H1 (cell line): Measurements from ENCODE around the gene LDLRAP1. TPM values are rescaled to one million over a fixed set of nuclear protein-coding genes. Genes with fewer than 3 reads are reported as not detected.
A peak's percentile ranks its signal among the peaks of the same experiment; 100 is the strongest.

Source experiments
- CTCF ChIA-PET: fragments of 300-600 bp; sonication (Branson Sonifier 250); formaldehyde crosslinking; loops from one replicate; lab custom pipeline; 2021; ENCODE audit not compliant: partially characterized antibody; lab: Charles Lee
- POLR2A ChIA-PET: fragments of 300-600 bp; sonication (Branson Sonifier 250); formaldehyde crosslinking; loops from one replicate; lab custom pipeline; 2021; ENCODE audit warnings: inconsistent platforms; ENCODE audit not compliant: partially characterized antibody; lab: Charles Lee
- DNase-seq, 2 experiments: peaks; one replicate each; pipeline versions ENCODE4 v3.0.0 to v3.0.0-alpha.2; 2010 to 2022; ENCODE audit warnings: low spot score in 2 of 2, low read depth in 1 of 2, mixed read lengths in 1 of 2
- FAIRE-seq: peaks from 2 replicates; lab custom pipeline; 2011; peaks lifted over from hg19 to GRCh38; lab: Jason Lieb, UNC
- H2AFZ ChIP-seq: 2 replicates; pipeline ENCODE4 v1.8.1; 2012; ENCODE audit warnings: low read length, inconsistent platforms
- H2AK5ac ChIP-seq: 2 replicates; pipeline ENCODE4 v1.6.1; 2013; ENCODE audit warnings: low read depth, low read length
- H2BK120ac ChIP-seq: replicated peaks from 2 replicates; pipeline ENCODE3; 2013; ENCODE audit warnings: low read depth, low read length, inconsistent platforms
- H2BK12ac ChIP-seq: 2 replicates; pipeline ENCODE4 v1.6.1; 2013; ENCODE audit warnings: low read depth, low read length
- H2BK15ac ChIP-seq: 2 replicates; pipeline ENCODE4 v1.6.1; 2013; ENCODE audit warnings: low read length
- H2BK20ac ChIP-seq: 2 replicates; pipeline ENCODE4 v1.6.1; 2013; ENCODE audit warnings: low read length
- H2BK5ac ChIP-seq: 2 replicates; pipeline ENCODE4 v1.6.1; 2013; ENCODE audit warnings: low read depth, low read length
- H3K14ac ChIP-seq: 2 replicates; pipeline ENCODE4 v1.6.1; 2013; ENCODE audit warnings: inconsistent platforms; ENCODE audit not compliant: insufficient read length
- H3K18ac ChIP-seq: 2 replicates; pipeline ENCODE4 v1.6.1; 2013; ENCODE audit warnings: low read length; ENCODE audit errors: extremely low read depth
- H3K23ac ChIP-seq: 2 replicates; pipeline ENCODE4 v1.6.1; 2013; ENCODE audit warnings: inconsistent platforms; ENCODE audit not compliant: insufficient read length
- H3K23me2 ChIP-seq: 2 replicates; pipeline ENCODE4 v1.6.1; 2013; ENCODE audit warnings: low read depth, low read length
- H3K27ac ChIP-seq: 2 replicates; pipeline ENCODE4 v1.6.1; 2011; ENCODE audit warnings: low read depth, low read length, inconsistent platforms
- H3K27me3 ChIP-seq, 4 experiments: replicated peaks in 1 of 4; 1 replicate in 1 of 4; 2 replicates in 3 of 4; pipeline versions ENCODE4 v1.6.1 to v1.8.1; 2011 to 2013; ENCODE audit warnings: low read length in 3 of 4, mild to moderate bottlenecking in 3 of 4, inconsistent platforms in 2 of 4, mixed read lengths in 2 of 4, moderate library complexity in 1 of 4; ENCODE audit not compliant: control insufficient read depth in 3 of 4, insufficient read depth in 3 of 4; ENCODE audit errors: extremely low read depth in 1 of 4
- H3K36me3 ChIP-seq, 4 experiments: 2 replicates each; pipeline versions ENCODE4 v1.6.1 to v1.8.1; 2011 to 2013; ENCODE audit warnings: mild to moderate bottlenecking in 4 of 4, low read length in 3 of 4, moderate library complexity in 2 of 4, control low read depth in 1 of 4, inconsistent platforms in 1 of 4; ENCODE audit not compliant: insufficient read depth in 4 of 4, control insufficient read depth in 2 of 4
- H3K4ac ChIP-seq: replicated peaks from 2 replicates; pipeline ENCODE3; 2013; ENCODE audit warnings: low read length, low read depth, mixed read lengths, inconsistent platforms; ENCODE audit not compliant: insufficient read length
- H3K4me1 ChIP-seq, 4 experiments: replicated peaks in 1 of 4; 1 replicate in 1 of 4; 2 replicates in 3 of 4; pipeline versions ENCODE4 v1.6.1 to v1.8.1; 2011 to 2013; ENCODE audit warnings: low read length in 3 of 4, inconsistent platforms in 2 of 4, mixed read lengths in 1 of 4; ENCODE audit not compliant: insufficient read depth in 4 of 4, control insufficient read depth in 3 of 4
- H3K4me2 ChIP-seq, 2 experiments: 2 replicates each; pipeline versions ENCODE4 v1.6.1 to v1.8.1; 2011 to 2013; ENCODE audit warnings: low read depth in 2 of 2, low read length in 2 of 2, control low read depth in 1 of 2, inconsistent platforms in 1 of 2, mild to moderate bottlenecking in 1 of 2; ENCODE audit not compliant: insufficient read depth in 1 of 2
- H3K4me3 ChIP-seq, 4 experiments: fragments of 200-600, 300-600 bp in 1 of 4; sonication (generic), shearing (Covaris generic), sonication (Bioruptor Twin) in 1 of 4; 2 replicates each; pipeline versions ENCODE4 v1.5.1 to v1.8.1; 2011 to 2016; ENCODE audit warnings: low read length in 4 of 4, low read depth in 3 of 4, control low read depth in 2 of 4, inconsistent platforms in 2 of 4, mild to moderate bottlenecking in 2 of 4, mixed read lengths in 1 of 4, moderate library complexity in 1 of 4; ENCODE audit not compliant: insufficient read depth in 2 of 4; ENCODE audit errors: extremely low read depth in 1 of 4
- H3K56ac ChIP-seq: replicated peaks from 2 replicates; pipeline ENCODE3; 2013; ENCODE audit warnings: low read depth, mild to moderate bottlenecking, mixed read lengths, low read length, inconsistent platforms; ENCODE audit not compliant: insufficient read length
- H3K79me1 ChIP-seq: 2 replicates; pipeline ENCODE4 v1.6.1; 2013; ENCODE audit warnings: low read depth, low read length, control low read depth
- H3K79me2 ChIP-seq, 2 experiments: 2 replicates each; pipeline versions ENCODE4 v1.6.1 to v1.8.1; 2012 to 2013; ENCODE audit warnings: low read length in 2 of 2, mild to moderate bottlenecking in 2 of 2, inconsistent platforms in 1 of 2; ENCODE audit not compliant: insufficient read depth in 2 of 2, control insufficient read depth in 1 of 2
- H3K9ac ChIP-seq, 4 experiments: replicated peaks in 1 of 4; 1 replicate in 1 of 4; 2 replicates in 3 of 4; pipeline versions ENCODE4 v1.6.1 to v1.8.1; 2011 to 2013; ENCODE audit warnings: low read depth in 3 of 4, low read length in 3 of 4, control low read depth in 2 of 4, mild to moderate bottlenecking in 2 of 4, moderate library complexity in 2 of 4, inconsistent platforms in 1 of 4; ENCODE audit errors: extremely low read depth in 1 of 4
- H3K9me3 ChIP-seq, 2 experiments: 2 replicates each; pipeline versions ENCODE4 v1.6.1 to v1.8.1; 2012 to 2013; ENCODE audit warnings: mild to moderate bottlenecking in 2 of 2, moderate library complexity in 2 of 2, control low read depth in 1 of 2, inconsistent platforms in 1 of 2, low read depth in 1 of 2, low read length in 1 of 2, mixed read lengths in 1 of 2; ENCODE audit not compliant: insufficient read depth in 2 of 2
- H4K20me1 ChIP-seq, 2 experiments: replicated peaks in 1 of 2; 2 replicates each; pipeline versions ENCODE3 to v1.8.1; 2011 to 2013; ENCODE audit warnings: inconsistent platforms in 2 of 2, low read length in 2 of 2, mild to moderate bottlenecking in 1 of 2; ENCODE audit not compliant: insufficient read depth in 2 of 2, control insufficient read depth in 1 of 2
- H4K5ac ChIP-seq: 2 replicates; pipeline ENCODE4 v1.6.1; 2013; ENCODE audit warnings: low read length, low read depth, mixed read lengths, inconsistent platforms; ENCODE audit not compliant: insufficient read length
- H4K8ac ChIP-seq: 2 replicates; pipeline ENCODE4 v1.8.0; 2013; ENCODE audit warnings: mild to moderate bottlenecking, moderate library complexity, low read length, inconsistent platforms; ENCODE audit not compliant: insufficient read depth; ENCODE audit errors: extremely low read depth
- H4K91ac ChIP-seq: replicated peaks from 2 replicates; pipeline ENCODE3; 2013; ENCODE audit warnings: low read length, mixed read lengths, inconsistent platforms; ENCODE audit not compliant: insufficient read length
- ATF3 ChIP-seq: IDR thresholded peaks from 2 replicates; pipeline ENCODE4 v1.6.1; 2011; ENCODE audit warnings: low read depth, mild to moderate bottlenecking, low read length; ENCODE audit not compliant: insufficient read depth
- E2F6 ChIP-seq: IDR thresholded peaks from 2 replicates; pipeline ENCODE4 v1.6.1; 2012; ENCODE audit warnings: inconsistent platforms
- KDM1A ChIP-seq: fragments of 200-600, 300-600 bp; sonication (generic); IDR thresholded peaks from 2 replicates; pipeline ENCODE4 v1.7.1; 2016; ENCODE audit warnings: mild to moderate bottlenecking, low read length, borderline replicate concordance
- POLR2A ChIP-seq, 2 experiments: IDR thresholded peaks; 1 replicate in 1 of 2; 2 replicates in 1 of 2; pipeline ENCODE4 v1.6.1; 2011; ENCODE audit warnings: low read depth in 2 of 2, low read length in 2 of 2, mild to moderate bottlenecking in 2 of 2; ENCODE audit errors: control extremely low read depth in 1 of 2
- RAD21 ChIP-seq, 2 experiments: IDR thresholded peaks in 1 of 2; conservative IDR thresholded peaks in 1 of 2; 2 replicates each; pipeline ENCODE4 v1.6.1; 2011; ENCODE audit warnings: low read depth in 2 of 2, low read length in 2 of 2, improper control_type of control experiment in 1 of 2, inconsistent platforms in 1 of 2, mild to moderate bottlenecking in 1 of 2, moderate library complexity in 1 of 2
- RBBP5 ChIP-seq: IDR thresholded peaks from 2 replicates; pipeline ENCODE4 v1.7.1; 2012; ENCODE audit warnings: low read depth, mild to moderate bottlenecking, inconsistent platforms, low read length, moderate library complexity, borderline replicate concordance
- WGBS, 2 experiments: shearing (Covaris generic) in 1 of 2; methylation state at CpG; one replicate each; pipeline versions ENCODE4 v1.1.6 to v1.1.7; 2013 to 2015; ENCODE audit warnings: low lambda C conversion rate in 2 of 2, mixed read lengths in 2 of 2, inconsistent platforms in 1 of 2, low coverage in 1 of 2, missing lambda C conversion rate in 1 of 2; ENCODE audit not compliant: insufficient replicate concordance in 2 of 2, insufficient coverage in 1 of 2, insufficient read length in 1 of 2; ENCODE audit errors: extremely low coverage in 1 of 2, missing lambda C conversion rate in 1 of 2; 5-methylcytosine and 5-hydroxymethylcytosine counted together
- polyA plus RNA-seq, 7 experiments: library from polyadenylated mRNA; depleted of rRNA in 3 of 7; stranded (reverse) in 5 of 7; unstranded in 2 of 7; fragments of >200 nt in 5 of 7; fragments of 200-250 nt in 2 of 7; gene quantifications; 1 replicate in 5 of 7; 2 replicates in 1 of 7; 4 replicates in 1 of 7; pipeline versions ENCODE4 v1.2.1 to v1.2.3, GENCODE V29; 2011 to 2013; ENCODE audit warnings: missing spikeins in 2 of 7, mixed read lengths in 2 of 7
- total RNA-seq: library from RNA; stranded (reverse); fragmentation: NEBNext Ultra II Directional; extraction: Animal tissue kit (Norgen Biotek cat#: 25700); gene quantifications from 2 replicates; pipeline ENCODE4 v1.2.1, GENCODE V29; 2021
- TF ChIP-seq, protein P1 (sequence below), 3 experiments: IDR thresholded peaks; 1 replicate in 2 of 3; 2 replicates in 1 of 3; pipeline versions ENCODE4 v1.5.1 to v1.6.1; 2011; ENCODE audit warnings: low read length in 3 of 3, mild to moderate bottlenecking in 3 of 3, inconsistent platforms in 2 of 3, low read depth in 1 of 3, moderate library complexity in 1 of 3; ENCODE audit not compliant: insufficient read depth in 1 of 3; ENCODE audit errors: control extremely low read depth in 1 of 3

The LDLRAP1 gene
- total and polyA plus RNA-seq, 2 of the 8 experiments (the other 6 are each of a cell fraction or from before 2014, with no cell fraction given), result 12.8 to 13.2 TPM

- no peaks in the 10 kb centered on the region for H3K23me2 ChIP-seq
- no peak overlapping the region for H2BK20ac ChIP-seq
- H2AFZ ChIP-seq, result no peak overlapping the region
- no peaks in the 10 kb centered on the region for H3K79me1 ChIP-seq
- H4K8ac ChIP-seq, result 0 out of 2 replicates have a peak overlapping the region, but pooled peaks have one; percentile 7
- no peak overlapping the region for H3K14ac ChIP-seq
- no peaks in the 10 kb centered on the region for H3K27me3 ChIP-seq
- H3K9ac ChIP-seq, result no peak overlapping the region
- no peak overlapping the region for H3K4me2 ChIP-seq
- CTCF ChIA-PET, result interaction anchor here (0.5 to 4.8 kb wide), 18 partner anchors 9 to 571 kb away, joined by 3 to 38 read pairs (median 5); no protein-coding TSS in a partner anchor
- 0 out of 2 replicates have a peak overlapping the region, but pooled peaks have one; percentile 50 for H2BK12ac ChIP-seq
- no peak overlapping the region for H2BK120ac ChIP-seq
- H4K91ac ChIP-seq, result no peak overlapping the region
- no peak overlapping the region for H4K5ac ChIP-seq
- H3K4ac ChIP-seq, result no peak overlapping the region
- peaks cover 0 to 26% (median 13%) of the 10 kb centered on the region in 4 experiments; a peak in 6 of 7 replicates for H3K4me1 ChIP-seq
- WGBS, 2 experiments, result 82% methylated on average over 21 of the region's 21 CpGs; no CpG with 5 or more reads in 1 of the 2 experiments
- POLR2A ChIA-PET, result interaction anchor here (1.1 kb wide), 1 partner anchor 15 kb away, joined by 3 read pairs; no protein-coding TSS in a partner anchor
- no peaks in the 10 kb centered on the region for H4K20me1 ChIP-seq
- 0 out of 2 replicates have a peak overlapping the region, but pooled peaks have one; percentile 72 for H2BK15ac ChIP-seq
- peak overlapping the region; percentile 95; the same call in 1 of the 2 replicates for H2AK5ac ChIP-seq
- no peak overlapping the region for H3K56ac ChIP-seq
- no peak overlapping the region for H3K23ac ChIP-seq
- no peak overlapping the region; the same call in 1 of the 2 replicates for H3K18ac ChIP-seq
- no peak overlapping the region for H3K4me3 ChIP-seq
- no peak overlapping the region; the same call in 1 of the 2 replicates for H2BK5ac ChIP-seq
- no peaks in the 10 kb centered on the region for H3K9me3 ChIP-seq
- H3K27ac ChIP-seq, result no peak overlapping the region
- no peaks in the 10 kb centered on the region for H3K79me2 ChIP-seq
- H3K36me3 ChIP-seq, result no peaks in the 10 kb centered on the region; a peak in 1 of 8 replicates
- DNase-seq, result no peak
- no peak for FAIRE-seq
- TF ChIP-seq, protein P1, sequence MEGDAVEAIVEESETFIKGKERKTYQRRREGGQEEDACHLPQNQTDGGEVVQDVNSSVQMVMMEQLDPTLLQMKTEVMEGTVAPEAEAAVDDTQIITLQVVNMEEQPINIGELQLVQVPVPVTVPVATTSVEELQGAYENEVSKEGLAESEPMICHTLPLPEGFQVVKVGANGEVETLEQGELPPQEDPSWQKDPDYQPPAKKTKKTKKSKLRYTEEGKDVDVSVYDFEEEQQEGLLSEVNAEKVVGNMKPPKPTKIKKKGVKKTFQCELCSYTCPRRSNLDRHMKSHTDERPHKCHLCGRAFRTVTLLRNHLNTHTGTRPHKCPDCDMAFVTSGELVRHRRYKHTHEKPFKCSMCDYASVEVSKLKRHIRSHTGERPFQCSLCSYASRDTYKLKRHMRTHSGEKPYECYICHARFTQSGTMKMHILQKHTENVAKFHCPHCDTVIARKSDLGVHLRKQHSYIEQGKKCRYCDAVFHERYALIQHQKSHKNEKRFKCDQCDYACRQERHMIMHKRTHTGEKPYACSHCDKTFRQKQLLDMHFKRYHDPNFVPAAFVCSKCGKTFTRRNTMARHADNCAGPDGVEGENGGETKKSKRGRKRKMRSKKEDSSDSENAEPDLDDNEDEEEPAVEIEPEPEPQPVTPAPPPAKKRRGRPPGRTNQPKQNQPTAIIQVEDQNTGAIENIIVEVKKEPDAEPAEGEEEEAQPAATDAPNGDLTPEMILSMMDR (IDR thresholded peaks at IDR 0.05; ENCODE audit: control extremely low read depth in 1 of 3, insufficient read depth in 1 of 3, low read depth in 1 of 3, low read length in 3 of 3), result peak in 2 of 3 experiments; percentile 24 to 37; a peak in 2 of 4 replicates
- TF ChIP-seq RAD21 (IDR thresholded peaks at IDR 0.05 in 1 of 2, conservative IDR thresholded peaks at IDR 0.05 in 1 of 2; ENCODE audit: low read depth in 2 of 2, low read length in 2 of 2) (0 out of 4 replicates have a peak, but pooled peaks of 1 of the 2 experiments have one; percentile 13), KDM1A (no peak), POLR2A (IDR thresholded peaks at IDR 0.05; ENCODE audit: control extremely low read depth in 1 of 2, low read depth in 2 of 2, low read length in 2 of 2) (no peak), RBBP5 (no peak), E2F6 (no peak), ATF3 (no peak)
Observed at GRCh38 chr1:25566730-25567341, 23.4 kb downstream of the LDLRAP1 start.
